H1 (cell line): ENCODE measurements around the gene TLK1. TPM values are rescaled to one million over a fixed set of nuclear protein-coding genes. Genes with fewer than 3 reads are reported as not detected.

ENCODE experiments used
- CTCF ChIA-PET: fragments of 300-600 bp; sonication (Branson Sonifier 250); formaldehyde crosslinking; loops from one replicate; lab custom pipeline; 2021; ENCODE audit not compliant: partially characterized antibody; lab: Charles Lee
- POLR2A ChIA-PET: fragments of 300-600 bp; sonication (Branson Sonifier 250); formaldehyde crosslinking; loops from one replicate; lab custom pipeline; 2021; ENCODE audit warnings: inconsistent platforms; ENCODE audit not compliant: partially characterized antibody; lab: Charles Lee
- DNase-seq, 2 experiments: peaks; one replicate each; pipeline versions ENCODE4 v3.0.0 to v3.0.0-alpha.2; 2010 to 2022; ENCODE audit warnings: low spot score in 2 of 2, low read depth in 1 of 2, mixed read lengths in 1 of 2
- FAIRE-seq: peaks from 2 replicates; lab custom pipeline; 2011; peaks lifted over from hg19 to GRCh38; lab: Jason Lieb, UNC
- H2AFZ ChIP-seq: 2 replicates; pipeline ENCODE4 v1.8.1; 2012; ENCODE audit warnings: low read length, inconsistent platforms
- H2AK5ac ChIP-seq: 2 replicates; pipeline ENCODE4 v1.6.1; 2013; ENCODE audit warnings: low read depth, low read length
- H2BK120ac ChIP-seq: replicated peaks from 2 replicates; pipeline ENCODE3; 2013; ENCODE audit warnings: low read depth, low read length, inconsistent platforms
- H2BK12ac ChIP-seq: 2 replicates; pipeline ENCODE4 v1.6.1; 2013; ENCODE audit warnings: low read depth, low read length
- H2BK15ac ChIP-seq: 2 replicates; pipeline ENCODE4 v1.6.1; 2013; ENCODE audit warnings: low read length
- H2BK20ac ChIP-seq: 2 replicates; pipeline ENCODE4 v1.6.1; 2013; ENCODE audit warnings: low read length
- H2BK5ac ChIP-seq: 2 replicates; pipeline ENCODE4 v1.6.1; 2013; ENCODE audit warnings: low read depth, low read length
- H3K14ac ChIP-seq: 2 replicates; pipeline ENCODE4 v1.6.1; 2013; ENCODE audit warnings: inconsistent platforms; ENCODE audit not compliant: insufficient read length
- H3K18ac ChIP-seq: 2 replicates; pipeline ENCODE4 v1.6.1; 2013; ENCODE audit warnings: low read length; ENCODE audit errors: extremely low read depth
- H3K23ac ChIP-seq: 2 replicates; pipeline ENCODE4 v1.6.1; 2013; ENCODE audit warnings: inconsistent platforms; ENCODE audit not compliant: insufficient read length
- H3K23me2 ChIP-seq: 2 replicates; pipeline ENCODE4 v1.6.1; 2013; ENCODE audit warnings: low read depth, low read length
- H3K27ac ChIP-seq: 2 replicates; pipeline ENCODE4 v1.6.1; 2011; ENCODE audit warnings: low read depth, low read length, inconsistent platforms
- H3K27me3 ChIP-seq, 4 experiments: replicated peaks in 1 of 4; 1 replicate in 1 of 4; 2 replicates in 3 of 4; pipeline versions ENCODE4 v1.6.1 to v1.8.1; 2011 to 2013; ENCODE audit warnings: low read length in 3 of 4, mild to moderate bottlenecking in 3 of 4, inconsistent platforms in 2 of 4, mixed read lengths in 2 of 4, moderate library complexity in 1 of 4; ENCODE audit not compliant: control insufficient read depth in 3 of 4, insufficient read depth in 3 of 4; ENCODE audit errors: extremely low read depth in 1 of 4
- H3K36me3 ChIP-seq, 4 experiments: 2 replicates each; pipeline versions ENCODE4 v1.6.1 to v1.8.1; 2011 to 2013; ENCODE audit warnings: mild to moderate bottlenecking in 4 of 4, low read length in 3 of 4, moderate library complexity in 2 of 4, control low read depth in 1 of 4, inconsistent platforms in 1 of 4; ENCODE audit not compliant: insufficient read depth in 4 of 4, control insufficient read depth in 2 of 4
- H3K4ac ChIP-seq: replicated peaks from 2 replicates; pipeline ENCODE3; 2013; ENCODE audit warnings: low read length, low read depth, mixed read lengths, inconsistent platforms; ENCODE audit not compliant: insufficient read length
- H3K4me1 ChIP-seq, 4 experiments: replicated peaks in 1 of 4; 1 replicate in 1 of 4; 2 replicates in 3 of 4; pipeline versions ENCODE4 v1.6.1 to v1.8.1; 2011 to 2013; ENCODE audit warnings: low read length in 3 of 4, inconsistent platforms in 2 of 4, mixed read lengths in 1 of 4; ENCODE audit not compliant: insufficient read depth in 4 of 4, control insufficient read depth in 3 of 4
- H3K4me2 ChIP-seq, 2 experiments: 2 replicates each; pipeline versions ENCODE4 v1.6.1 to v1.8.1; 2011 to 2013; ENCODE audit warnings: low read depth in 2 of 2, low read length in 2 of 2, control low read depth in 1 of 2, inconsistent platforms in 1 of 2, mild to moderate bottlenecking in 1 of 2; ENCODE audit not compliant: insufficient read depth in 1 of 2
- H3K4me3 ChIP-seq, 4 experiments: fragments of 200-600, 300-600 bp in 1 of 4; sonication (generic), shearing (Covaris generic), sonication (Bioruptor Twin) in 1 of 4; 2 replicates each; pipeline versions ENCODE4 v1.5.1 to v1.8.1; 2011 to 2016; ENCODE audit warnings: low read length in 4 of 4, low read depth in 3 of 4, control low read depth in 2 of 4, inconsistent platforms in 2 of 4, mild to moderate bottlenecking in 2 of 4, mixed read lengths in 1 of 4, moderate library complexity in 1 of 4; ENCODE audit not compliant: insufficient read depth in 2 of 4; ENCODE audit errors: extremely low read depth in 1 of 4
- H3K56ac ChIP-seq: replicated peaks from 2 replicates; pipeline ENCODE3; 2013; ENCODE audit warnings: low read depth, mild to moderate bottlenecking, mixed read lengths, low read length, inconsistent platforms; ENCODE audit not compliant: insufficient read length
- H3K79me1 ChIP-seq: 2 replicates; pipeline ENCODE4 v1.6.1; 2013; ENCODE audit warnings: low read depth, low read length, control low read depth
- H3K79me2 ChIP-seq, 2 experiments: 2 replicates each; pipeline versions ENCODE4 v1.6.1 to v1.8.1; 2012 to 2013; ENCODE audit warnings: low read length in 2 of 2, mild to moderate bottlenecking in 2 of 2, inconsistent platforms in 1 of 2; ENCODE audit not compliant: insufficient read depth in 2 of 2, control insufficient read depth in 1 of 2
- H3K9ac ChIP-seq, 4 experiments: replicated peaks in 1 of 4; 1 replicate in 1 of 4; 2 replicates in 3 of 4; pipeline versions ENCODE4 v1.6.1 to v1.8.1; 2011 to 2013; ENCODE audit warnings: low read depth in 3 of 4, low read length in 3 of 4, control low read depth in 2 of 4, mild to moderate bottlenecking in 2 of 4, moderate library complexity in 2 of 4, inconsistent platforms in 1 of 4; ENCODE audit errors: extremely low read depth in 1 of 4
- H3K9me3 ChIP-seq, 2 experiments: 2 replicates each; pipeline versions ENCODE4 v1.6.1 to v1.8.1; 2012 to 2013; ENCODE audit warnings: mild to moderate bottlenecking in 2 of 2, moderate library complexity in 2 of 2, control low read depth in 1 of 2, inconsistent platforms in 1 of 2, low read depth in 1 of 2, low read length in 1 of 2, mixed read lengths in 1 of 2; ENCODE audit not compliant: insufficient read depth in 2 of 2
- H4K20me1 ChIP-seq, 2 experiments: replicated peaks in 1 of 2; 2 replicates each; pipeline versions ENCODE3 to v1.8.1; 2011 to 2013; ENCODE audit warnings: inconsistent platforms in 2 of 2, low read length in 2 of 2, mild to moderate bottlenecking in 1 of 2; ENCODE audit not compliant: insufficient read depth in 2 of 2, control insufficient read depth in 1 of 2
- H4K5ac ChIP-seq: 2 replicates; pipeline ENCODE4 v1.6.1; 2013; ENCODE audit warnings: low read length, low read depth, mixed read lengths, inconsistent platforms; ENCODE audit not compliant: insufficient read length
- H4K8ac ChIP-seq: 2 replicates; pipeline ENCODE4 v1.8.0; 2013; ENCODE audit warnings: mild to moderate bottlenecking, moderate library complexity, low read length, inconsistent platforms; ENCODE audit not compliant: insufficient read depth; ENCODE audit errors: extremely low read depth
- H4K91ac ChIP-seq: replicated peaks from 2 replicates; pipeline ENCODE3; 2013; ENCODE audit warnings: low read length, mixed read lengths, inconsistent platforms; ENCODE audit not compliant: insufficient read length
- KDM4A ChIP-seq: IDR thresholded peaks from one replicate; pipeline ENCODE4 v1.7.1; 2012; ENCODE audit warnings: low read depth, mild to moderate bottlenecking, moderate library complexity, low read length, inconsistent platforms; ENCODE audit not compliant: severe bottlenecking
- SP2 ChIP-seq: IDR thresholded peaks from 2 replicates; pipeline ENCODE4 v1.6.1; 2012; ENCODE audit warnings: mild to moderate bottlenecking, low read length, inconsistent platforms
- WGBS, 2 experiments: shearing (Covaris generic) in 1 of 2; methylation state at CpG; one replicate each; pipeline versions ENCODE4 v1.1.6 to v1.1.7; 2013 to 2015; ENCODE audit warnings: low lambda C conversion rate in 2 of 2, mixed read lengths in 2 of 2, inconsistent platforms in 1 of 2, low coverage in 1 of 2, missing lambda C conversion rate in 1 of 2; ENCODE audit not compliant: insufficient replicate concordance in 2 of 2, insufficient coverage in 1 of 2, insufficient read length in 1 of 2; ENCODE audit errors: extremely low coverage in 1 of 2, missing lambda C conversion rate in 1 of 2; 5-methylcytosine and 5-hydroxymethylcytosine counted together
- polyA plus RNA-seq, 7 experiments: library from polyadenylated mRNA; depleted of rRNA in 3 of 7; stranded (reverse) in 5 of 7; unstranded in 2 of 7; fragments of >200 nt in 5 of 7; fragments of 200-250 nt in 2 of 7; gene quantifications; 1 replicate in 5 of 7; 2 replicates in 1 of 7; 4 replicates in 1 of 7; pipeline versions ENCODE4 v1.2.1 to v1.2.3, GENCODE V29; 2011 to 2013; ENCODE audit warnings: missing spikeins in 2 of 7, mixed read lengths in 2 of 7
- total RNA-seq: library from RNA; stranded (reverse); fragmentation: NEBNext Ultra II Directional; extraction: Animal tissue kit (Norgen Biotek cat#: 25700); gene quantifications from 2 replicates; pipeline ENCODE4 v1.2.1, GENCODE V29; 2021

Gene TLK1
- total and polyA plus RNA-seq, 2 of the 8 experiments (the other 6 are each of a cell fraction or from before 2014, with no cell fraction given), result 11.2 to 102 TPM

- H3K14ac ChIP-seq, result no peak overlapping the region
- H3K79me2 ChIP-seq, result peaks cover 32 to 99% of the 10 kb centered on the region in 2 experiments
- no peaks in the 10 kb centered on the region for H3K9me3 ChIP-seq
- CTCF ChIA-PET, result interaction anchor here (1.9 kb wide), 1 partner anchor 55 kb away, joined by 8 read pairs; no protein-coding TSS in a partner anchor
- H3K18ac ChIP-seq, result no peak overlapping the region
- no peak overlapping the region for H2BK12ac ChIP-seq
- no peak overlapping the region for H3K4me3 ChIP-seq
- no peak overlapping the region for H2AFZ ChIP-seq
- peaks cover 5 to 13% of the 10 kb centered on the region in 2 experiments for H4K20me1 ChIP-seq
- H3K4me2 ChIP-seq, result no peak overlapping the region
- no peak overlapping the region for H2BK20ac ChIP-seq
- no peak for FAIRE-seq
- peaks cover 3 to 10% (median 5%) of the 10 kb centered on the region in 4 experiments for H3K4me1 ChIP-seq
- H4K91ac ChIP-seq, result no peak overlapping the region
- POLR2A ChIA-PET, result no interaction called here
- no peak overlapping the region for H4K5ac ChIP-seq
- no peaks in the 10 kb centered on the region for H3K36me3 ChIP-seq
- H3K56ac ChIP-seq, result no peak overlapping the region
- no peak overlapping the region for H2BK120ac ChIP-seq
- no peak overlapping the region for H3K4ac ChIP-seq
- no peak overlapping the region for H3K23ac ChIP-seq
- H2BK15ac ChIP-seq, result no peak overlapping the region
- TF ChIP-seq SP2 (no peak), KDM4A (no peak)
- TF ChIP-seq, all 59 proteins: peak for 0
- no peak overlapping the region for H2AK5ac ChIP-seq
- H3K27me3 ChIP-seq, result no peaks in the 10 kb centered on the region
- no peak overlapping the region for H2BK5ac ChIP-seq
- WGBS, 2 experiments, result 82% methylated on average over 3 of the region's 3 CpGs; no CpG with 5 or more reads in 1 of the 2 experiments
- H3K27ac ChIP-seq, result no peak overlapping the region
- H3K23me2 ChIP-seq, result no peaks in the 10 kb centered on the region
- DNase-seq, result no peak
- no peak overlapping the region for H3K9ac ChIP-seq
- H4K8ac ChIP-seq, result no peak overlapping the region
- H3K79me1 ChIP-seq, result peaks cover 2% of the 10 kb centered on the region; the same call in 1 of the 2 replicates
Measured at GRCh38 chr2:171142398-171142797, 18.3 kb downstream of the TLK1 start.
